Measurements from ENCODE around the gene CDHR1. TPM values are rescaled to one million over a fixed set of nuclear protein-coding genes. Genes with fewer than 3 reads are reported as not detected.

The CDHR1 gene
- total and polyA plus RNA-seq, 8 donors, result 0.03 to 0.77 (median 0.49) TPM; not detected in 1

GRCh38 chr10:84258034-84258695 lies 63.8 kb downstream of the CDHR1 start:
- FAIRE-seq, result no peak
- Histone ChIP-seq H3K36me3 (no peaks in the 10 kb centered on the region), H3K4me1 (no peaks in the 10 kb centered on the region), H3K27ac (no peak overlapping the region), H3K4me3 (no peak overlapping the region), H3K27me3 (no peaks in the 10 kb centered on the region), H3K9me3 (no peaks in the 10 kb centered on the region)
- intact Hi-C loops (cut with DNase I), result no loop called here
- ATAC-seq, result no peak
- whole genome bisulfite sequencing, 2 donors, result 76 to 80% methylated on average over 7 of the region's 7 CpGs
- TF ChIP-seq CTCF (IDR thresholded peaks at IDR 0.05), result no peak
- DNase-seq, result no peak

DNA sequence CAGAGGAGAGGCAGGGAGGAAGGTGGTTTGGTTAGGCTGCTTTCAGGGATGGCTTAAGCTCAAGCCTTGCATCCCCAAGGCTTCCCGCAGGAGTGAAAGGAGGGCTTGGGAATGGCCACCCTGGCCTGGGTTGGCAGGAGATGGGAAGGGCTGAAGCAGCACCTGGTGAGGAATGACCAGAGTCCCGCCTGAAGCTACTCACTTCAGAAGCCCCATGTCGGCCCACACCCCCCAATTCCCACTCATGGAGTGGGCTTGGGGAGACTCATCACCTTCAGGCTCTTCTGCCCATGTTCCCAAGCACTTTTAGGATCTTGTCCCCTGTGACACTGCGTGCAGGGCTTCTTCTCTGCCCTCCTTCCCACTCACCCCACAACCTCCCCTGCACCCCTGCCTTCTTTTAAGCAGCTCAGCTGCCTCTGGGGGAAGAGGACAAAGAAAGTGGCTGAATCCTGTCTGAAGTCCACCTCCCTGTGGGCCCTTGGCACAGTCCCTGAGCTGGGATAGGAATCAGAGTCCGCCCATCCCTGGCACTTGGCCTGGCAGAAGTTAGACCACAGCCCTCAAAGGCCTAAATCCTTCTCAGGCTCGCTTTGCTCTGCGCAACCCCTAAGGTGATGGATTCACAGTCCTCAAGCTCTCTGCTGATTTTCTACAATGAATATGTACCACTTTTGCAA lies 67.0 kb downstream of the CDHR1 start:
- no peak for TF ChIP-seq CTCF (IDR thresholded peaks at IDR 0.05)
- no peak for DNase-seq
- no peak overlapping the region for H3K4me3 ChIP-seq
- 64 to 74% methylated on average over 7 of the region's 7 CpGs for WGBS, 2 donors
- no peaks in the 10 kb centered on the region for H3K9me3 ChIP-seq
- intact Hi-C loops (cut with DNase I), result loop anchor here in 2 of 3 donors (5.0 kb wide), 1 partner anchor 281 kb away; no protein-coding TSS in a partner anchor
- no peak for FAIRE-seq
- no peaks in the 10 kb centered on the region for H3K4me1 ChIP-seq
- no peak for ATAC-seq
- no peaks in the 10 kb centered on the region for H3K36me3 ChIP-seq
- no peaks in the 10 kb centered on the region for H3K27me3 ChIP-seq
- H3K27ac ChIP-seq, result no peak overlapping the region

DNA sequence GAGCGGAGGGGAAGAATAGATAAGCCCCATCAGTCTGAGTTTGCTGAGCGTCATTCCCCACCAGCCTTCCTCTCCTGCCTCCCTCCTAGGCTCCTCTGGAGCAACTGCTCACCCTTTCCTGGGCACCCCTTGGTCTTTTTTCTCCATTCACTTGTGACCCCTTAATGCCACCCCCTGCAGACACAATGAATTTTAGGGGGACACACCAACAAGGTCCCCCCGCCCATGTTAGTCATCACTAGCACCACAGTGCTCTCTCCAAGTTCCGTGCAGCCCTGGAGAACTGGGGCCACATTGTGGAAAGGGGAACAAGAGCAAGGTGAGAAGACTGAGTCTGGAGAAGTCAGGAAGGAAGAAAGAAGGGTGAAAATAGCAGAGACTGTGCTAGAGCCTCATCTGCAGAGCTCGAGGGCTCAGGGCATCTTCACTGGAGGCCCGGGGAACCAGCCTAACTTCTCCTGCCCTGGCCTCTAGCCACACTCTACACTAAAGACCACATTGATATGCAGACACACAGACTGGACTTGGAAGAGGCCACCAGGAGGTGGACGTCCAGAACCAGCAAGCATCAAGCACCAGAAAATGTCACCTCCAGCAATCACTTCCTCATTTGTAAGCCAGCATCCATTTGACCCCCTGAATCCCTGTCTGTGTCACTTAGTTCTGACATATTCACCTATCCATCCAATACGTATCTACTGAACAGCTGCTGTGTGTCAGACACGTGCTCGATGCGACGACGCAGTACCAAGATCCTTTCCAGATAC lies 68.0 kb downstream of the CDHR1 start:
- Histone ChIP-seq H3K9me3 (no peaks in the 10 kb centered on the region), H3K4me1 (no peaks in the 10 kb centered on the region), H3K4me3 (no peak overlapping the region), H3K36me3 (no peaks in the 10 kb centered on the region), H3K27me3 (no peaks in the 10 kb centered on the region), H3K27ac (no peak overlapping the region)
- no peak for FAIRE-seq
- no peak for TF ChIP-seq CTCF (IDR thresholded peaks at IDR 0.05)
- intact Hi-C loops (cut with DNase I), result loop anchor here in 2 of 3 donors (5.0 kb wide), 1 partner anchor 280 kb away; no protein-coding TSS in a partner anchor
- WGBS, 2 donors, result 61 to 62% methylated on average over 13 of the region's 13 CpGs
- no peak for DNase-seq
- ATAC-seq, result no peak

GRCh38 chr10:84263716-84264115 lies 69.4 kb downstream of the CDHR1 start:
- H3K9me3 ChIP-seq, result no peaks in the 10 kb centered on the region
- no peaks in the 10 kb centered on the region for H3K27me3 ChIP-seq
- H3K4me1 ChIP-seq, result no peaks in the 10 kb centered on the region
- no peak for TF ChIP-seq CTCF (IDR thresholded peaks at IDR 0.05)
- no peak overlapping the region for H3K4me3 ChIP-seq
- ATAC-seq, result no peak
- intact Hi-C loops (cut with DNase I), result loop anchor here in 2 of 3 donors (5.0 kb wide), 1 partner anchor 279 kb away; no protein-coding TSS in a partner anchor
- no peak for FAIRE-seq
- no peaks in the 10 kb centered on the region for H3K36me3 ChIP-seq
- DNase-seq, result no peak
- H3K27ac ChIP-seq, result no peak overlapping the region
- 70 to 75% methylated on average over 5 of the region's 5 CpGs for WGBS, 2 donors

Measured in pancreas (tissue), 10 donors.